Epithelial cell of esophagus (primary cell): ENCODE data around the gene MRO.

Source experiments
- DNase-seq: peaks from one replicate; pipeline ENCODE4 v3.0.0; 2010; ENCODE audit warnings: low read depth
- H3K4me3 ChIP-seq: 2 replicates; pipeline ENCODE4 v1.5.1; 2011; ENCODE audit warnings: mild to moderate bottlenecking, low read length, control low read depth
- TF ChIP-seq, protein P1 (sequence below): IDR thresholded peaks from 2 replicates; pipeline ENCODE4 v1.5.1; 2011; ENCODE audit warnings: low read depth, mild to moderate bottlenecking, low read length, control low read depth, inconsistent platforms; ENCODE audit not compliant: insufficient read depth; ENCODE audit errors: missing control alignments

The MRO gene

GRCh38 chr18:50757358-50757757 is 62.5 kb downstream of the MRO start:
- DNase-seq, result no peak
- H3K4me3 ChIP-seq, result no peak overlapping the region
- TF ChIP-seq, protein P1, sequence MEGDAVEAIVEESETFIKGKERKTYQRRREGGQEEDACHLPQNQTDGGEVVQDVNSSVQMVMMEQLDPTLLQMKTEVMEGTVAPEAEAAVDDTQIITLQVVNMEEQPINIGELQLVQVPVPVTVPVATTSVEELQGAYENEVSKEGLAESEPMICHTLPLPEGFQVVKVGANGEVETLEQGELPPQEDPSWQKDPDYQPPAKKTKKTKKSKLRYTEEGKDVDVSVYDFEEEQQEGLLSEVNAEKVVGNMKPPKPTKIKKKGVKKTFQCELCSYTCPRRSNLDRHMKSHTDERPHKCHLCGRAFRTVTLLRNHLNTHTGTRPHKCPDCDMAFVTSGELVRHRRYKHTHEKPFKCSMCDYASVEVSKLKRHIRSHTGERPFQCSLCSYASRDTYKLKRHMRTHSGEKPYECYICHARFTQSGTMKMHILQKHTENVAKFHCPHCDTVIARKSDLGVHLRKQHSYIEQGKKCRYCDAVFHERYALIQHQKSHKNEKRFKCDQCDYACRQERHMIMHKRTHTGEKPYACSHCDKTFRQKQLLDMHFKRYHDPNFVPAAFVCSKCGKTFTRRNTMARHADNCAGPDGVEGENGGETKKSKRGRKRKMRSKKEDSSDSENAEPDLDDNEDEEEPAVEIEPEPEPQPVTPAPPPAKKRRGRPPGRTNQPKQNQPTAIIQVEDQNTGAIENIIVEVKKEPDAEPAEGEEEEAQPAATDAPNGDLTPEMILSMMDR, result no peak

DNA sequence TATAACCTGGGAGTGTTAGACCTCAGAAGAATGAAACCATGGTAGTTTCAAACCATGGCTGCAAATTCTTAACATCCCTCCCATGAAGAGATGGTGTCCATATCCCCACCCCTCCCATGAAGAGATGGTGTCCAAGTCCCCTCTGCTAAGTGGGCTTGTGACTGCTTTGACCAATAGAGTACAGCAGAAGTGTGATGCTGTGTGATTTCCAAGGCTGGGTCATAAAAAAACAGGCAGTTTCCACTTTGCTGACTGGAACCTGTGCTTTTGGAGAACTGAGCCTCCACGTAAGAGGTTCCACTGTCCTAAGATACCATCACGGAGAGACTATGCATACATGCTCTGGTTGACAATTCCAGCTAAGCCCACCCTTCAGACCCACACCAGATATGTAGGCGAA is 65.5 kb downstream of the MRO start:
- H3K4me3 ChIP-seq, result no peak overlapping the region
- DNase-seq, result no peak
- TF ChIP-seq, protein P1, result no peak

GRCh38 chr18:50753311-50753710 is 66.5 kb downstream of the MRO start:
- H3K4me3 ChIP-seq, result no peak overlapping the region
- DNase-seq, result no peak
- TF ChIP-seq, protein P1, result no peak

DNA sequence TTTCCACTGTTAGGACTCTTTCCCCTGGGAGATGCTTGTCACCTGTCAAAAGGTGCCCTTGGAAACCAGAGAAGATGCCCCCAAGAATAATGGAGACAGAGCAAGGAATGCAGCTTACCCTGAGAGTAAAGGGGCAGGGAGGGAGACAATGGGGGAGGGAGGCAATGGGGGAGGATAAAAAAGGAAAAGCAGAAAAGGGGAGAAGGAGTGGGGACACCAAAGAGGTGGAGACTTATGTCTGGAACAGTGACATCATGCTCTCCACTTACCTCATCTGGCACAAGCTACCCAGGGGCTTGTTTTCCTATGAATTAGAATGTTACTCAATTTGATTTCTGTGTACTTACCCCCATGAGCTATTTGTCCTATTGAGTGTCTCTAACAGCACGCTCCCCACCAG is 67.9 kb downstream of the MRO start:
- no peak overlapping the region for H3K4me3 ChIP-seq
- DNase-seq, result no peak
- TF ChIP-seq, protein P1, result no peak

GRCh38 chr18:50751490-50751889 is 68.3 kb downstream of the MRO start:
- TF ChIP-seq, protein P1, result no peak
- no peak overlapping the region for H3K4me3 ChIP-seq
- DNase-seq, result no peak

DNA sequence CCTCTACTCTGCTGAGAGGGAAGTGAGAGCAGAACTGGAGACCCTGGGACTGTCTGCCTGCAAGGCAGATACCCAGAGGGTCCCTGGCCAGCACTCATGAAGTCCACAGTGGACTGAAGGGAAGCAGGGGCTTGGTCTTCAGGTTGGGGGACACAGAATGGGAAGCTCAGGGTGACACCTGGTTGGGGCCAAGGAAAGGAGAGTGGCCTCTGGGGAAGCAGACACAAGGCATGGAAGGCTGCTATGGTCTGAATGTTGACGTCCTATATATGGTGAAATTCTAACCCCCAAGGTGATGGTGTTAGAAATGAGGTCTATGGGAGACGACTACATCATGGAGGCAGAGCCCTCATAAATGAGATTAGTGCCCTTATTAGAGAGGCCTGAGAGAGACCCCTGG is 69.3 kb downstream of the MRO start:
- no peak overlapping the region for H3K4me3 ChIP-seq
- TF ChIP-seq, protein P1, result no peak
- no peak for DNase-seq

GRCh38 chr18:50749945-50750344 is 69.9 kb downstream of the MRO start:
- no peak overlapping the region for H3K4me3 ChIP-seq
- DNase-seq, result no peak
- TF ChIP-seq, protein P1, result no peak
